NCI-H345 (cell line): ENCODE measurements around the gene PDXDC1.
A peak's percentile ranks its signal among the peaks of the same experiment; 100 is the strongest.
"Not testable (repeated sequence)": the region's sequence is repeated elsewhere in the genome, so short reads cannot be mapped to it uniquely, and the experiment has no call there.

ENCODE experiments used
- DNase-seq: peaks from one replicate; lab custom pipeline; 2025; lab: John Stamatoyannopoulos, UW

Gene PDXDC1

DNA sequence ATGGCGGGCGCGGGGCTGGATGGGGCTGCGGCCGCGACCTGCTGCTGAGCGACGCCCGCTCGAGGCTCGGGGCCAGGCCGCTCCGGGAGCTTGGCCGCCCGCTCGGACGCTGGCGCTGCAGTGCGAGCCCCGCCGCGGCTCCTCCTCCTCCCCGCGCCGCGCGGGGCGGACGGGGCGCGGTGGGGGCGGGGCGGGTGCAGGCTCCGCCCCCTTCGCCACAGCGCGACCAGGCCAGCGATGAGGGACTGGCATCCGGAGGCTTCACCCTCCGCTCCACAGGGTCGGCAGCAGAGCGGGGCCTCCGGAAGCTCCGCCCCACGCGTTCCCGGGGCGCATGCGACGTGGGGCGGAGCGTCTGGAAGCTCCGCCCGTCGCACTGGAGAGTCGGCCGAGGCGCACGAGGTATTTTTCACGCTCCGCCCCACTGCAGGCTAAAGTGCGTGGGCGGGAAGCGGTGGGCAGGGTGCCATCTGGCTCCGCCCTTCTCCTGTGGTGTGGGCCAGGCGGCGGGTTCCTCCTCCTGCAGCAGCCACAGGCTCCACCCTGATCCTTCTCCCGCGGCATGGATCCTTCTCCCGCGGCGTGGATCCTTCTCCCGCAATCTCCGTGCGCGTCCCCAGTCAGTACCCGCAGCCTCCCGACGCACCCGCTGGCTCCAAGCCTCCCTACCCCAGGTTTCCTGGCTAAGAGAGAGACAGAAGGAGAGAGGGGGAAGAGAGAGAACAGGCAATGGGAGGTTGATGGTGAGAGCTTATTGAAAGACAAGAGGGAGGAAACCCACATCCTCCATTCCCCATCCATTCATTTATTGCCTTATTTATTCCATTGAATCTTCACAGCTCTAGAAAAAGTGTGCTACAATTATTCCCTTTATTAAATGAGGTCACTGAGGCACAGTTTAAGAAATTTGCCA, 180.1 kb downstream of the PDXDC1 start:
- peak; percentile 91 for DNase-seq

DNA sequence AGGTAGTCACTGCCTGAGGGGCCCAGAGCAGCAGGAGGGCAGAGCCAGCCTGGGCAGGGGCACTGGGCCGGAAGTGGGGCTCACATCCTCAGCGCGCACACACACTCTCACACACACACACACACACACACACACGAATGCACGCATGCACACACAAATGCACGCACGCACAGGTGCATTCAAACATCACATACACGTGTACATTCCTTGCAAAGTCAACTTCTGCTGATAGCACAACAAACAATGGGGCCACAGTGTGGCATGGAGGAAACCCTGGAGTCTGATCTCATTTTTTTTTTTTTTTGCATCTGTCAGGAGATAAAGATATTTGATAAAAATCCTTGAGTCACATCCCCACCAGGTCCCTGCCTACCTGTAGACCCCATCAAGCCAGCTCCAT, 182.8 kb downstream of the PDXDC1 start:
- not testable (repeated sequence) for DNase-seq

DNA sequence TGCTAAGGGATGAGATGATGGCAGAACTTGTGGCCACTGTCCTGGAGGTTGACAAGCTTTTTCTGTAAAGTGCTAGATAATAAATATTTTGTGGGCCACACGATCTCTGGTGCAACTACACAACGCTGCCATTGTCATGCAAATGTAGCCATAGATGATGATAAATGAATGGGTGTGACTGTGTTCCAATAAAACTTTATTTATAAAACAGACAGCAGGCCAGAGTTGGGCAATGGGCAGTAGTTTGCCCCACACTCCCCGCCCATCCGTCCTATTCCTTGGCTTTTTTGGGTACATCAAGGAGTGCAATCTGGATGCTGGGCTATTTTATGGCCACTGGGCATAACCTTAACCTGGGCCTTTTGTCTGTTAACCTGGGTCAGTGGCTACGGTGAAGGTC, 184.8 kb downstream of the PDXDC1 start:
- DNase-seq, result not testable (repeated sequence)

DNA sequence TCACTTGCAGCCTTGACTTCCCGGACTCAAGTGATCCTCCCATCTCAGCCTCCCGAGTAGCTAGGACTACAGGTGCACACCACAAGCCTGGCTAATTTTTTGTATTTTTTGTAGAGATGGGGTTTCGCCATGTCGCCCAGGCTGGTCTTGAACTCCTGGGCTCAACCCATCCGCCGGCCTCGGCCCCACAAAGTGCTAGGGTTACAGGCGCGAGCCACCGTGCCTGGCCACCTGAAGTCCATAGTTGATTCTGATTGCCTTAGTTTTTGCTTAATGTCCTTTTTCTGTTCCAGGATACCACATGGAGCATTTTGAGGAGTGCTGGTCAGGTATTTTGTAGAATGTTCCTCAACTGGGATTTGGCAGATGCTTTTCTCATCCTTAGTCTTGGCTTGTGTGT, 185.7 kb downstream of the PDXDC1 start:
- not testable (repeated sequence) for DNase-seq

DNA sequence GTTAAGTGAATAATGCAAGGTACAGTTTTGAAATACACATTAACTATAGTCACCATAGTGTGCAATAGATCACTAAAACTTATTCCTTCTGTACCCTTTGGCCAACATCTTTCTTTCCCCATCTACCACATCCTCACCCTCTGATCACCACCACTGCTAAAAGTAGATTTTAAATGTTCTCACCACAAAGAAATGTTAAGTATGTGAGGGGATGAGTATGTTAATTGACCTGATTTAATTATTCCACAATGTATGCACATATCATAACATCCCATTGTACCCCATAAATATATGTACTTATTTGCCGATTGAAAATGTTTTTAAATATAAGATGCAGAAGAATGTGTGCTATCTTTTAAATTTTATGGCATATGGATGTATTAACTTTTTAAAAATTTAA, 188.2 kb downstream of the PDXDC1 start:
- not testable (repeated sequence) for DNase-seq

DNA sequence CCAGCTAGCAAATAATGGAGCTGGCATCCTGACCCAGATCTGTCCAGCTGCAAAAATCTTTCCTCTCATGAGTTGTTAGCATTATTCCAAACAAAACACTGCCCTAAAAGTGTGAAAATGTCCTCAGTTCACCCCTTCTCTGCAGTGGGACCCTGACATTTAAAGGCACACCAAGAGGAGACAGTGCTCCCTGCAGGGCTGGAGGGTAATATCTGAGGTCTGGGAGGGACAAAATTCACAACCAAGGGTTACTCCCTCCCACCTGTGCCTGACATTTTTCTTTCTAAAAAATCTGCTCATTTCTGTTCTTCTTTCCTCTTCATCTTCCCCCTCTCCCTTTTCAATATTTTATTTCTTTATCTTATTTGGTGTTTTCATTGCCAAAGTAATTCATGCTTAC, 191.4 kb downstream of the PDXDC1 start:
- not testable (repeated sequence) for DNase-seq

DNA sequence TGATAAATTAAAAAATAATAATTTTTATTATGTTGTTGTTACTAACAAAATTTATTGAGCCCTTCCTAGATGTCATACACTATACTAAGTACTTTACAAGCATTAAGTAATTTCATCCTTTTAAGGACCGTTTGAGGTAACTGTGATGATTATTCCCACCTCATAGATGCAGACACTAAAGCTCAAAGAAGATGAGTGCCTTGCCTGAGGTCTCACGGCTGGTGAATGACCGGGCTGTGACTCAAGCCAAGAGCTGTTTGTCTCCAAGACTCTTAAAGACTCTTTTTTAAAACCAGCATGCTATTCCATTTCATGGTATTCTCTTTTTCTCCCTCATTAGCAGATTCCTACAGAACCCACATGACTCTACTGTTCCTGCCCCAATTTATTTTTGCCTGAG, 193.5 kb downstream of the PDXDC1 start:
- DNase-seq, result not testable (repeated sequence)

DNA sequence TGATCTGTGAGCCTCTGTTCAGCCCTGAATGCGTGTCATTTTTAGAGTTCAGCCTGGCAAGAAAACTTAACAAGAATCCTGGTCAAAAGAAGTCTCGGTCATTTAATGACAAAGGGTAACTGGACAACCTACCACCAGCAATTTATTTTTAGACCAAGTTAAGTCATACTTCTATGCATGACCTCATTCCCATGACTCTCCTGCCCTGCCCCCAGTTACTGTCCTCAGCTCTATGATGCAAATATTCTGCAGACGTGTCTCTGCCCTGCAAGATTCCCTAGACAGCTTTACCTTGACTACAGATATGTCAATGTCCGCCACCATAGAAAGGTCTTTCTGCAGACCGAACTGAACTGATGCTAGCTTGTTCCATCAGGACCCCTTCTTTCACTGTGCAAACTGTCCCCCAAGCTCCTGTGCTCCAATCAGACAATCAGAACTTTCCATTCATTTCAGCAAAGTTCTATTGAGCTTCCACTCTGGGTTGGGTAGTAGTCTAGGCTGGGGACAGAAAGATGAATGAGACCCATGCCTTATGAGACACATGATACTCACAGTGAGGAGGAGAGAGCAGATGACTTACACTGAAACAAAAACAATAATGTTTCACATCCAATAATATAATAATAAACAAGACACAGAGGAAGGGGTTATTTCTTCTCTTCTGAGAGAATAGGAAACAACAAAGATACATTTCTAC, 194.3 kb downstream of the PDXDC1 start:
- DNase-seq, result not testable (repeated sequence)

DNA sequence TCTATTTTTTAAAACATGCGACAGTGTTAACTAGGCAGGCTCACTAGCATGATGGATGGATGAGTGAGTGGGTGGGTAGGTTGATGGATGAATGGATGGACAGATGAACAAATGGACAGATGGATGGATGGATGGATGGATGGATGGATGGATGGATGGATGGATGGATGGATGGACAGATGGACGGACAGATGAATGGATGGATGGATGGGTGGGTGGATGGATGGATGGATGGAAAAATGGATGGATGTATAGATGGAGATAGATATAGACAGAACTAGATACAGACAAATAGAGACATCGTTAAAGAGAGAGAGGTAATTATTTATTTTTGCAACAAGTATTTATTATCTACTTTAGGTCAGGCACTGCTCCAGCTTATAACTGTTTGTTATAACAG, 205.1 kb downstream of the PDXDC1 start:
- not testable (repeated sequence) for DNase-seq

DNA sequence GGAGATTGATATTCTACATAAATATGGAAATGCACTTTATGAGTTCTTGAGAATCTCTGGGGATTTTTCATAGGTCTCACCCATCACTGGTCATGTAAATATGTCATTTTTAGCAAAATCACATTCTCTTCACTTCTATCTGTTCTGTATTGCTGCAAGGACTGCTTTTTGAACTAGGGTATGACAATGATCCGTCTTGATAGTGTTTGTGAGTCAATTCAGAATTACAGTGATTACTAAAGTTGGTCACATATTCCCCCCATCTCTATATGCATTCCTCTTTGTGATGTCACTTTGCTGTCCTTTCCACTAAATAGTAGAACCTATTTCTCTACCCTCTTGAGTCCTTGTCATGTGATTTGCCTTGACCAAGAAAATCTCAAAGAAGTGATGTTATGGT, 206.1 kb downstream of the PDXDC1 start:
- not testable (repeated sequence) for DNase-seq

DNA sequence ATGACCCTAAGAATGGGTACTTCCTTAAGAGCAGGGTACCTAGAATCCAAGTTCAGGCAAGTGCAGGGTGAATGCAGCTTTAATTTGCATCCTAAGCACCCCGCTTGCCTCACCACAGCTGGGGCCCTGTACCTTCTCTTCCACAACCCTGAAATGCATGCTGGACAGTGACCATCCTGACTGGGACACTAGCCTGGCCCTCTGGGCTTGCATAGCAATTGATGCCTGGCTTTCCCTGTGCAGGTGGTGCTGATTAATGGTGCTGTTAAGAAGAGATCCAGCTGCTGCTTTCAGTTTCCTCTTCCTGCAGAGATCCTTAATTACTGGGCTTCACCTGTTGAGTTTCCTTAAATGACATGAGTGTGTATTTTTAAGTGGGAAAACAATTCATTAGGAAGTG, 209.2 kb downstream of the PDXDC1 start:
- not testable (repeated sequence) for DNase-seq
